PC-3 (cell line): ENCODE data around the gene CPLX1. TPM values are rescaled to one million over a fixed set of nuclear protein-coding genes. Genes with fewer than 3 reads are reported as not detected.

Source experiments
- ATAC-seq: fragments of 200-7000 bp; cut with Tn5 transposase; 2 replicates; pipeline ENCODE4 v1.9.1; 2020; ENCODE audit warnings: mild to moderate bottlenecking, moderate library complexity
- BruUV-seq: library from RNA; stranded (reverse); fragments of 400-500 nt; replicated peaks from 2 replicates; lab custom pipeline; 2021; lab: Mats Ljungman, UMichigan
- CTCF ChIA-PET: fragments of 300-600 bp; sonication (Branson Sonifier 250); formaldehyde crosslinking; loops from one replicate; lab custom pipeline; 2022; ENCODE audit warnings: antibody characterized with exemption; lab: Charles Lee
- POLR2A ChIA-PET: fragments of 300-600 bp; sonication (Branson Sonifier 250); formaldehyde crosslinking; loops from one replicate; lab custom pipeline; 2022; ENCODE audit warnings: antibody characterized with exemption; ENCODE audit not compliant: unreplicated experiment; lab: Charles Lee
- DNase-seq: peaks from one replicate; pipeline ENCODE4 v3.0.0-alpha.2; 2015
- H2AFZ ChIP-seq: fragments of 300-600 bp; sonication (generic); 2 replicates; pipeline ENCODE4 v1.6.0; 2016; ENCODE audit warnings: antibody characterized with exemption, low read length
- H3F3A ChIP-seq: fragments of 300-600 bp; sonication (generic); one replicate; pipeline ENCODE4 v1.6.0; 2017; ENCODE audit warnings: antibody characterized with exemption, low read length, control low read depth, mild to moderate bottlenecking; ENCODE audit not compliant: unreplicated experiment
- H3K27ac ChIP-seq: fragments of 300-600 bp; sonication (generic); 2 replicates; pipeline ENCODE4 v1.5.1; 2016; ENCODE audit warnings: mild to moderate bottlenecking, low read length
- H3K27me3 ChIP-seq: fragments of 300-600 bp; sonication (generic); 2 replicates; pipeline ENCODE4 v1.6.1; 2016; ENCODE audit warnings: low read length, mixed read lengths
- H3K36me3 ChIP-seq: fragments of 300-600 bp; sonication (generic); 2 replicates; pipeline ENCODE4 v1.6.1; 2016; ENCODE audit warnings: low read depth, mixed run types, low read length, mixed read lengths
- H3K4me1 ChIP-seq: fragments of 300-600 bp; sonication (generic); 2 replicates; pipeline ENCODE4 v1.5.1; 2016; ENCODE audit warnings: low read length; ENCODE audit not compliant: insufficient read depth
- H3K4me2 ChIP-seq: fragments of 300-600 bp; sonication (generic); 2 replicates; pipeline ENCODE4 v1.6.0; 2016; ENCODE audit warnings: low read length
- H3K4me3 ChIP-seq: fragments of 300-600 bp; sonication (generic); 2 replicates; pipeline ENCODE4 v1.5.1; 2016; ENCODE audit warnings: mild to moderate bottlenecking, low read length, mixed read lengths
- H3K79me2 ChIP-seq: fragments of 300-600 bp; sonication (generic); 2 replicates; pipeline ENCODE4 v1.6.1; 2017; ENCODE audit warnings: low read length, mixed read lengths
- H3K9ac ChIP-seq: fragments of 300-600 bp; sonication (generic); 2 replicates; pipeline ENCODE4 v1.6.0; 2016; ENCODE audit warnings: mild to moderate bottlenecking, low read length
- H3K9me2 ChIP-seq: fragments of 300-600 bp; sonication (generic); replicated peaks from 2 replicates; pipeline ENCODE4 v1.6.1; 2016; ENCODE audit warnings: mixed run types, low read length, mixed read lengths
- H3K9me3 ChIP-seq: fragments of 300-600 bp; sonication (generic); 2 replicates; pipeline ENCODE4 v1.6.1; 2016; ENCODE audit warnings: low read length, mixed read lengths
- H4K20me1 ChIP-seq: fragments of 300-600 bp; sonication (generic); 2 replicates; pipeline ENCODE4 v1.6.1; 2016; ENCODE audit warnings: low read length, mixed read lengths
- EZH2 ChIP-seq: fragments of 300-600 bp; sonication (generic); IDR thresholded peaks from one replicate; pipeline ENCODE4 v1.6.1; 2017; ENCODE audit warnings: antibody characterized with exemption, mild to moderate bottlenecking, low read length; ENCODE audit not compliant: unreplicated experiment
- EZH2phosphoT487 ChIP-seq: fragments of 300-600 bp; sonication (generic); IDR thresholded peaks from 2 replicates; pipeline ENCODE4 v1.6.1; 2018; ENCODE audit warnings: mild to moderate bottlenecking, antibody characterized with exemption, low read length, borderline replicate concordance
- intact Hi-C: fragments of 100-400 bp; cut with micrococcal nuclease; formaldehyde crosslinking; loops from 2 replicates; pipeline ENCODE4 v1.9.0; 2023
- total RNA-seq: library from RNA; depleted of rRNA; stranded (reverse); fragments of >200 nt; gene quantifications from 2 replicates; pipeline ENCODE4 v1.2.3, GENCODE V29; 2014
- TF ChIP-seq, protein P1 (sequence below): fragments of 300-600 bp; sonication (generic); conservative IDR thresholded peaks from 2 replicates; pipeline ENCODE4 v1.5.1; 2017; ENCODE audit warnings: antibody characterized with exemption, low read depth, mild to moderate bottlenecking, low read length

CPLX1 gene
- total RNA-seq, 1 experiment from 2014 or later = 0.87 TPM

DNA sequence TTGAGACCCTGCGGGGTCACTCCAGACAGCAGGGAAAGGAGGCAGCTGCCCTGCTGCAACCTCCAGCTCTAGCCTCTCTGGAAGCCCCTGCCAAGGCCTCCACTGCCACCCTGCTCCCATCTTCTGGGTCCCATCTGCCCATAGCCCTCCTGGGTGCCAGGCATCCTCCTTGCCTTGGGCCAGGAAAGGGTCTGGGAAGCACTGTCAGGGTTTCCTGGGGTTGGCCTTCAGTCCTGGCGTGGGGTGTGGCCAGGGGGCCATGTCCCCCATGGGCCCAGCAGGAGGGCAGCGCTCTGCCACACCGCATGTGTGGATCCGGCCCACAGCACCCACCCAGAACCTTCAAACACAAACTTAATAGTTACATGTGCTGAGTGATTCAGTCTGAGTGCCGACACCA is 3.4 kb upstream of the CPLX1 start:
- Histone ChIP-seq H3K9me3 (no peaks in the 10 kb centered on the region), H3F3A (no peaks in the 10 kb centered on the region), H3K4me3 (no peak overlapping the region), H3K27ac (no peak overlapping the region), H3K79me2 (no peaks in the 10 kb centered on the region), H3K27me3 (peaks cover 10% of the 10 kb centered on the region; the same call in 1 of the 2 replicates), H3K4me1 (no peaks in the 10 kb centered on the region), H4K20me1 (no peaks in the 10 kb centered on the region), H3K36me3 (no peaks in the 10 kb centered on the region), H2AFZ (no peak overlapping the region), H3K9me2 (no peaks in the 10 kb centered on the region), H3K4me2 (no peak overlapping the region), H3K9ac (no peak overlapping the region)
- intact Hi-C loops = no loop called here
- no peak for DNase-seq
- ATAC-seq = no peak
- ChIA-PET POLR2A (interaction anchor here (0.6 kb wide), 1 partner anchor 55 kb away, joined by 3 read pairs; no protein-coding TSS in a partner anchor), CTCF (no interaction called here)
- BruUV-seq = no TSS peak
- TF ChIP-seq EZH2phosphoT487 (no peak), EZH2 (no peak)
- TF ChIP-seq, protein P1, sequence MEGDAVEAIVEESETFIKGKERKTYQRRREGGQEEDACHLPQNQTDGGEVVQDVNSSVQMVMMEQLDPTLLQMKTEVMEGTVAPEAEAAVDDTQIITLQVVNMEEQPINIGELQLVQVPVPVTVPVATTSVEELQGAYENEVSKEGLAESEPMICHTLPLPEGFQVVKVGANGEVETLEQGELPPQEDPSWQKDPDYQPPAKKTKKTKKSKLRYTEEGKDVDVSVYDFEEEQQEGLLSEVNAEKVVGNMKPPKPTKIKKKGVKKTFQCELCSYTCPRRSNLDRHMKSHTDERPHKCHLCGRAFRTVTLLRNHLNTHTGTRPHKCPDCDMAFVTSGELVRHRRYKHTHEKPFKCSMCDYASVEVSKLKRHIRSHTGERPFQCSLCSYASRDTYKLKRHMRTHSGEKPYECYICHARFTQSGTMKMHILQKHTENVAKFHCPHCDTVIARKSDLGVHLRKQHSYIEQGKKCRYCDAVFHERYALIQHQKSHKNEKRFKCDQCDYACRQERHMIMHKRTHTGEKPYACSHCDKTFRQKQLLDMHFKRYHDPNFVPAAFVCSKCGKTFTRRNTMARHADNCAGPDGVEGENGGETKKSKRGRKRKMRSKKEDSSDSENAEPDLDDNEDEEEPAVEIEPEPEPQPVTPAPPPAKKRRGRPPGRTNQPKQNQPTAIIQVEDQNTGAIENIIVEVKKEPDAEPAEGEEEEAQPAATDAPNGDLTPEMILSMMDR = no peak

DNA sequence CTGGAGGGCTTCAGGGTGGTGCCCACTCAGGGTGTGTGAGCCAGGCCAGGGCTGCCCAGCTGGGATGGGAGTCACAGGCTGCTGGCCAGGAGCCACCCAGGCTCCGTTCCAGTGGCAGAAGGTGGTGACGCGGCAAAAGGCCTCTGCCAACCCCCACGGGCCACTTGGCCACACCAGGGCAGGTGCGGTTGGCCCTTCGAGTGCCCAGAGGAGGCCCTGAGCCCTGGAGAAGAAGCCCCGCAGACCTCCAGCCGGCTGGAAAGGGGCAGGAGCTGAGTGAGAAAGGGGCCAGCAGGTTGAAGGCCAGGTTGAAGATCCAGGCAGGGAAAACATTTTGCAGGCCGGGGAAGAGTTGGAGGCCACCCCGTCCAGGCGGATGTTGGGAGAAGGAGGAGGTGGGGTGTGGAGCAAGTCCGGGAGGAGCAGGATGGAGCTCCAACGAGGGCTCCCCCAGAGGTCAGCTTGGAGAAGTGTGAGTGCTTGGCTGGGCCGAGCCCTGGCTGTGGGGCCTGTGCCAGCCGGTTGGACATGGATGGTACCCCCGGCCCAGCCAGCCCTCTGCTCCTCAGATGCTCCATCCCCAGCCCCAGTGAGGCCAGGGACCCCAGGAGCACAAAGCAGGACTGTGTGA is 2.8 kb upstream of the CPLX1 start:
- intact Hi-C loops = no loop called here
- TF ChIP-seq, protein P1 = 0 out of 2 replicates have a peak, but pooled peaks have one; percentile 15
- TF ChIP-seq EZH2 = no peak
- no peaks in the 10 kb centered on the region for H4K20me1 ChIP-seq
- ATAC-seq (0 out of 2 replicates have a peak, but pooled peaks have one; percentile 20), DNase-seq (no peak)
- H3K36me3 ChIP-seq = no peaks in the 10 kb centered on the region
- POLR2A ChIA-PET = interaction anchor here (0.6 kb wide), 1 partner anchor 55 kb away, joined by 3 read pairs; no protein-coding TSS in a partner anchor
- H3K4me3 ChIP-seq = no peak overlapping the region
- no peak overlapping the region for H3K9ac ChIP-seq
- no peak overlapping the region for H2AFZ ChIP-seq
- no TSS peak for BruUV-seq
- H3K4me2 ChIP-seq = no peak overlapping the region
- no peaks in the 10 kb centered on the region for H3K4me1 ChIP-seq
- H3K27ac ChIP-seq = no peak overlapping the region
- no peaks in the 10 kb centered on the region for H3K9me3 ChIP-seq
- CTCF ChIA-PET = no interaction called here
- peaks cover 10% of the 10 kb centered on the region; the same call in 1 of the 2 replicates for H3K27me3 ChIP-seq
- no peaks in the 10 kb centered on the region for H3K9me2 ChIP-seq
- H3F3A ChIP-seq = no peaks in the 10 kb centered on the region
- no peaks in the 10 kb centered on the region for H3K79me2 ChIP-seq
